OCI-LY1 (cell line): ENCODE measurements around the gene PACSIN2.

ENCODE experiments used
- H2AFZ ChIP-seq: fragments of 200-600 bp; sonication (generic), shearing (Covaris generic); 2 replicates; pipeline ENCODE4 v1.6.0; 2014; ENCODE audit warnings: antibody characterized with exemption, mild to moderate bottlenecking, low read length
- H3F3A ChIP-seq: fragments of 200-600 bp; sonication (generic), shearing (Covaris generic); 2 replicates; pipeline ENCODE4 v1.6.0; 2014; ENCODE audit warnings: mild to moderate bottlenecking, antibody characterized with exemption, low read length, moderate library complexity; ENCODE audit not compliant: insufficient read depth
- H3K27ac ChIP-seq: fragments of 200-600 bp; sonication (generic); 2 replicates; pipeline ENCODE4 v1.5.1; 2014; ENCODE audit warnings: low read length, mixed run types, mild to moderate bottlenecking, low read depth; ENCODE audit not compliant: poor library complexity, severe bottlenecking
- H3K27me3 ChIP-seq: fragments of 200-600 bp; sonication (generic); 2 replicates; pipeline ENCODE4 v1.6.0; 2014; ENCODE audit warnings: antibody characterized with exemption, mild to moderate bottlenecking, low read length, moderate library complexity; ENCODE audit not compliant: insufficient read depth
- H3K36me3 ChIP-seq: fragments of 200-600 bp; sonication (generic); 2 replicates; pipeline ENCODE4 v1.6.1; 2014; ENCODE audit warnings: mild to moderate bottlenecking, antibody characterized with exemption, low read length, moderate library complexity, mixed read lengths; ENCODE audit not compliant: insufficient read depth
- H3K4me1 ChIP-seq: fragments of 200-600 bp; sonication (generic); 2 replicates; pipeline ENCODE4 v1.5.1; 2014; ENCODE audit warnings: mild to moderate bottlenecking, low read length, moderate library complexity; ENCODE audit not compliant: insufficient read depth, severe bottlenecking
- H3K4me2 ChIP-seq: fragments of 200-600 bp; sonication (generic), shearing (Covaris generic); 2 replicates; pipeline ENCODE4 v1.6.1; 2014; ENCODE audit warnings: low read length
- H3K4me3 ChIP-seq: fragments of 200-600 bp; sonication (generic); 2 replicates; pipeline ENCODE4 v1.5.1; 2014; ENCODE audit warnings: low read length, low read depth, mild to moderate bottlenecking, mixed read lengths; ENCODE audit not compliant: poor library complexity, severe bottlenecking
- H3K79me2 ChIP-seq: fragments of 200-600 bp; shearing (Covaris generic); 2 replicates; pipeline ENCODE4 v1.6.1; 2016; ENCODE audit warnings: mixed run types, low read length, mixed read lengths; ENCODE audit not compliant: insufficient read depth
- H3K9ac ChIP-seq: fragments of 200-600 bp; sonication (generic), shearing (Covaris generic); 2 replicates; pipeline ENCODE4 v1.6.1; 2014; ENCODE audit warnings: mild to moderate bottlenecking, low read length, mixed read lengths
- H3K9me2 ChIP-seq: fragments of 200-600 bp; sonication (generic), shearing (Covaris generic); 2 replicates; pipeline ENCODE4 v1.6.1; 2014; ENCODE audit warnings: low read depth, mild to moderate bottlenecking, low read length, mixed read lengths
- H3K9me3 ChIP-seq: fragments of 200-600 bp; shearing (Covaris generic); 2 replicates; pipeline ENCODE4 v1.6.1; 2014; ENCODE audit warnings: low read length, mixed read lengths
- H4K20me1 ChIP-seq: fragments of 200-600 bp; sonication (generic), shearing (Covaris generic); 2 replicates; pipeline ENCODE4 v1.6.0; 2016; ENCODE audit warnings: mild to moderate bottlenecking, low read length; ENCODE audit not compliant: insufficient read depth
- EZH2 ChIP-seq: fragments of 200-600 bp; sonication (generic), shearing (Covaris generic); IDR thresholded peaks from 2 replicates; pipeline ENCODE4 v1.8.0; 2017; ENCODE audit warnings: borderline replicate concordance, mixed run types, mild to moderate bottlenecking, antibody characterized with exemption, low read length, moderate library complexity, mixed read lengths
- TF ChIP-seq, protein P1 (sequence below): fragments of 200-600 bp; sonication (generic), shearing (Covaris generic); IDR thresholded peaks from 2 replicates; pipeline ENCODE4 v1.5.1; 2017; ENCODE audit warnings: mild to moderate bottlenecking, antibody characterized with exemption, low read length, moderate library complexity, mixed read lengths

PACSIN2 gene

GRCh38 chr22:42871146-42872050, 143.6 kb downstream of the PACSIN2 start:
- H3K9me3 ChIP-seq: no peaks in the 10 kb centered on the region
- no peak overlapping the region for H2AFZ ChIP-seq
- H3K4me1 ChIP-seq: no peaks in the 10 kb centered on the region
- H4K20me1 ChIP-seq: no peaks in the 10 kb centered on the region
- no peaks in the 10 kb centered on the region for H3F3A ChIP-seq
- no peaks in the 10 kb centered on the region for H3K27me3 ChIP-seq
- no peaks in the 10 kb centered on the region for H3K79me2 ChIP-seq
- H3K9me2 ChIP-seq: no peaks in the 10 kb centered on the region
- no peak overlapping the region for H3K4me2 ChIP-seq
- no peak overlapping the region for H3K9ac ChIP-seq
- no peak overlapping the region for H3K27ac ChIP-seq
- no peak overlapping the region for H3K4me3 ChIP-seq
- TF ChIP-seq, protein P1, sequence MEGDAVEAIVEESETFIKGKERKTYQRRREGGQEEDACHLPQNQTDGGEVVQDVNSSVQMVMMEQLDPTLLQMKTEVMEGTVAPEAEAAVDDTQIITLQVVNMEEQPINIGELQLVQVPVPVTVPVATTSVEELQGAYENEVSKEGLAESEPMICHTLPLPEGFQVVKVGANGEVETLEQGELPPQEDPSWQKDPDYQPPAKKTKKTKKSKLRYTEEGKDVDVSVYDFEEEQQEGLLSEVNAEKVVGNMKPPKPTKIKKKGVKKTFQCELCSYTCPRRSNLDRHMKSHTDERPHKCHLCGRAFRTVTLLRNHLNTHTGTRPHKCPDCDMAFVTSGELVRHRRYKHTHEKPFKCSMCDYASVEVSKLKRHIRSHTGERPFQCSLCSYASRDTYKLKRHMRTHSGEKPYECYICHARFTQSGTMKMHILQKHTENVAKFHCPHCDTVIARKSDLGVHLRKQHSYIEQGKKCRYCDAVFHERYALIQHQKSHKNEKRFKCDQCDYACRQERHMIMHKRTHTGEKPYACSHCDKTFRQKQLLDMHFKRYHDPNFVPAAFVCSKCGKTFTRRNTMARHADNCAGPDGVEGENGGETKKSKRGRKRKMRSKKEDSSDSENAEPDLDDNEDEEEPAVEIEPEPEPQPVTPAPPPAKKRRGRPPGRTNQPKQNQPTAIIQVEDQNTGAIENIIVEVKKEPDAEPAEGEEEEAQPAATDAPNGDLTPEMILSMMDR: no peak
- no peak for TF ChIP-seq EZH2
- no peaks in the 10 kb centered on the region for H3K36me3 ChIP-seq

DNA sequence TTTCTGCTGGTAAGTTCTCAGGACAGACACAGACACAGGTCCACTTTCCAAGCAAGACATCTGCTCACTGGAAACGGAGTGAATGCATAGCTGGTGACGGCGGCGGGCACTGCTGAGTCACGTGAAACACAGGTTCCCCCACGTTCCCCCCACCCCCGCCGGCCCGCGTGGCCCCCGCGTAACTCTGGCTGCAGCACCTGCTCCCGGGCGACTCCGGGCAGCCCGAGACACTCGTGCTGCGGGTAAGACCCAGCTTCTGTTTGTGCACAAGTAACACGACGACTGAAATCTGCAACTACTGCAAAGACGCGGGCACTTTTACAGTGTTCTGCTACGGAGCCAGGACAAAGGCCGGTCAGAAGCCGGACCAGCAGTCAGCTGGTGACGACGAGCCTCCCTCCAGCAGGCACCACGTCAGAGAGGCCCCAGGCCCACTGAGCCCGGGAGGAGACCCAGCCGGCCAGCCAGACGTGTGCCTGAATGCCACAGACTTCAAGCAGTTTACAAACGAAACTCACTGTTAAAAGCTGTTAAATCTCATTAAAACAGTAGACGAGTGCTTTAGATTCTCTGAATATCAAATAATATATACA, 145.0 kb downstream of the PACSIN2 start:
- Histone ChIP-seq H3K9me3 (no peaks in the 10 kb centered on the region), H4K20me1 (no peaks in the 10 kb centered on the region), H3K9me2 (no peaks in the 10 kb centered on the region), H3K4me2 (no peak overlapping the region), H3K4me3 (no peak overlapping the region), H3K79me2 (no peaks in the 10 kb centered on the region), H3K9ac (no peak overlapping the region), H2AFZ (no peak overlapping the region), H3K27me3 (no peaks in the 10 kb centered on the region), H3K27ac (no peak overlapping the region), H3F3A (no peaks in the 10 kb centered on the region), H3K36me3 (no peaks in the 10 kb centered on the region), H3K4me1 (no peaks in the 10 kb centered on the region)
- TF ChIP-seq EZH2: no peak
- TF ChIP-seq, protein P1: no peak

- Histone ChIP-seq H3K4me2 (no peak overlapping the region), H2AFZ (no peak overlapping the region), H3K9me2 (no peaks in the 10 kb centered on the region), H4K20me1 (no peaks in the 10 kb centered on the region), H3K4me1 (no peaks in the 10 kb centered on the region), H3K9me3 (no peaks in the 10 kb centered on the region), H3K9ac (no peak overlapping the region), H3K36me3 (no peaks in the 10 kb centered on the region), H3K27me3 (no peaks in the 10 kb centered on the region), H3K79me2 (no peaks in the 10 kb centered on the region), H3K4me3 (no peak overlapping the region), H3F3A (no peaks in the 10 kb centered on the region), H3K27ac (no peak overlapping the region)
- TF ChIP-seq, protein P1: no peak
- no peak for TF ChIP-seq EZH2
Observed at GRCh38 chr22:42869463-42869862, 145.5 kb downstream of the PACSIN2 start.
